ENCODE data around the gene ZSWIM9.

DNA sequence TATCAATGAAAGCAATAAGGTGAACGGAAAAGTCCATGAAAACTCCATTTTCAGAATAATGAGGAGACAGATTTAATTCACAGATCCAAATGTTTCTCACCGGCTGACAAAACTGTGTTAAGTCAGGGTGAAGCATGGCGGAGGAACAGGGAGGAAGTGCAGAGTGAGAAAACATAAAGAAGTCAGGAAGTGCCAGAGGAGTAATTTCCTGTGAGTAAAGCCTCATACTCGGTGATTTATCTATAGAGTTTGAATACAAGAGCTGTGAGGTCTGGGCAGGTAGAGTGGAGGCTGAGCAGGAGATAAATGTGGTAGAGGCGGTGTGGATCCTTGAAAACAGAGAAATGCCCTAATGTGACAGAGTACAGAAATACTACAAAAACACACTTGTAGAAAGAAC is 73.8 kb downstream of the ZSWIM9 start:
- no peak for TF ChIP-seq CTCF (IDR thresholded peaks at IDR 0.05)
- no peak for TF ChIP-seq POLR2A (IDR thresholded peaks at IDR 0.05)
